ENCODE data around the gene PPFIA1.
"Not testable (repeated sequence)": the region's sequence is repeated elsewhere in the genome, so short reads cannot be mapped to it uniquely, and the experiment has no call there.

The PPFIA1 gene

GRCh38 chr11:70295166-70295565 is 24.7 kb downstream of the PPFIA1 start:
- in situ Hi-C loops (cut with MboI; ENCODE audit: low sequenced_read_pairs), result not testable (repeated sequence)

- in situ Hi-C loops (cut with MboI; ENCODE audit: low sequenced_read_pairs), result no loop called here
Observed at GRCh38 chr11:70296681-70297080, 26.2 kb downstream of the PPFIA1 start.

DNA sequence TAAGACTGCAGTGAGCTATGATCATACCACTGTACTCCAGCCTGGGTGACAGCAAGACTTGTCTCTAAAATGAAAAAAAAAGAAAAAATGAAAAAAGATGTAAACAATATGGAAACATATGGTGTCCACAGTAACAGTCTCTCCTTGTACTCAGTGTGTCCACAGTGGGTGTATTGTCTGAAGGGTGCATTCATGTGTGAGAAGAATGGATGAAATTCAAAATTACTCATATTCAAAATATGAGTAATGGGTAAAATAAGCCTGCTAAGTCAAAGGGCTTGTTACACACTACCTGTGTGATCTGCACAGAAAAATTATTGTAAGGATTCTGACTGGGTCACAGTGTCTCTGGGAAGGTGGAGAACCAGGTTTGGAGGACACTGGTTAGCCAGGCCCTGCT is 26.9 kb downstream of the PPFIA1 start:
- in situ Hi-C loops (cut with MboI; ENCODE audit: low sequenced_read_pairs), result no loop called here

- in situ Hi-C loops (cut with MboI; ENCODE audit: low sequenced_read_pairs), result no loop called here
Observed at GRCh38 chr11:70298243-70298915, 27.9 kb downstream of the PPFIA1 start.

DNA sequence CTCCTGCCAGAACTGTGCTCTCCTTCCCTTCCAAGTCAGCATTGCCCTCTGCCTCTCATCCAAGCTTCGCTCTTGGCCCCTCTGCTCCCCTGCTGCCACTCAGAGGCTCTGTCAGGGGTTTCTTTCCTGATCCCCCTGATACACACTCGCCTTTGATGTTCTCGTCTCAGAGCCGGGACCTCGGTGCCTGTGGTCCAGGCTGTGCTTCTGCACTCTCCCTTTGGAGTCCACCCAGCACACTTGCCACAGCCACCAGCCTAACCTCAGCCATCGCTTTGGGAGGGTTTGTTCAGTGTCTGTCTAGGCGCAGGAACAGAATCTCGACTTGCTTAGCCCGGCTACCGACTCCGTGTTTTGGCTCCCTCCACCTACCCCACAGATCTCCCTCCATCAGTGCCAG is 29.1 kb downstream of the PPFIA1 start:
- in situ Hi-C loops (cut with MboI; ENCODE audit: low sequenced_read_pairs), result no loop called here

GRCh38 chr11:70301191-70301590 is 30.7 kb downstream of the PPFIA1 start:
- in situ Hi-C loops (cut with MboI; ENCODE audit: low sequenced_read_pairs), result no loop called here

GRCh38 chr11:70301721-70302418 is 31.4 kb downstream of the PPFIA1 start:
- in situ Hi-C loops (cut with MboI; ENCODE audit: low sequenced_read_pairs), result no loop called here

GRCh38 chr11:70302419-70302752 is 31.9 kb downstream of the PPFIA1 start:
- in situ Hi-C loops (cut with MboI; ENCODE audit: low sequenced_read_pairs), result no loop called here

DNA sequence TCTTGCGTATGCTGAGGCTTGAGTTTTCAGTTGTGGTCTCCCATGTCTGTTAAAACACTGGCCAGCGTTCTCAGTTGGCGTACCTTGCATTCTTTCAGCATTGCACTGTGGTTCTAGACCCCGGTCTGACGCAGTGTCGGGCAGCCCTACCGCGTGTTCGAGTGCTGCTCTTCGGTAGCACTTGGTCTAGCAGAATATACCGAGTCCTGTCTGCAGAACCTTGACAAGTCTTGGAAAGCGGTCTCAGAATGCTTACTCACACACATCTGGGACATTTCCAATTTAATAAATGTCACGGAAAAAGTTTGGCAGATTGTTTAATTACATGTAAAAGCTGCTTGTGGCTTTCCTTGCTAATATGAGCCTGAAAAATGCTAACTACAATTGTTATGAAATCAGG is 32.6 kb downstream of the PPFIA1 start:
- in situ Hi-C loops (cut with MboI; ENCODE audit: low sequenced_read_pairs), result no loop called here

- in situ Hi-C loops (cut with MboI; ENCODE audit: low sequenced_read_pairs), result no loop called here
Observed at GRCh38 chr11:70304208-70304603, 33.7 kb downstream of the PPFIA1 start.

DNA sequence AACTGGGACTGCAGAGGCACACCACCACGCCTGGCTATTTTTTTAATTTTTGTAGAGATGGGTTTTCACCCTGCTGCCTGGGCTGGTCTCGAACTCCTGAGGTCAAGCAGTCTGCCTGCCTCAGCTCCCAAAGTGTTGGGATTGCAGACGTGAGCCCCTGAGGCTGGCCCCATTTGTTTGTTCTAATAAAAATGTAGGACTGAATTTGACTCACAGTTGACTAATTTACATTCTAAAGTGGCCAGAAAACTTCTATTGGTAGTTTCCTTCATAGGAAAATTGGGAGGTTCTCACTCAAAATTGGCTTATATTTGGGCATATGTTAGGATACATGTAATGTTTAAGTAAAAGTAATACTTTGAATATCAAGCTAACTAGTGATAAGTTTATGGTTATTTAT is 35.0 kb downstream of the PPFIA1 start:
- in situ Hi-C loops (cut with MboI; ENCODE audit: low sequenced_read_pairs), result no loop called here

- in situ Hi-C loops (cut with MboI; ENCODE audit: low sequenced_read_pairs), result no loop called here
Observed at GRCh38 chr11:70306586-70307033, 36.1 kb downstream of the PPFIA1 start.

DNA sequence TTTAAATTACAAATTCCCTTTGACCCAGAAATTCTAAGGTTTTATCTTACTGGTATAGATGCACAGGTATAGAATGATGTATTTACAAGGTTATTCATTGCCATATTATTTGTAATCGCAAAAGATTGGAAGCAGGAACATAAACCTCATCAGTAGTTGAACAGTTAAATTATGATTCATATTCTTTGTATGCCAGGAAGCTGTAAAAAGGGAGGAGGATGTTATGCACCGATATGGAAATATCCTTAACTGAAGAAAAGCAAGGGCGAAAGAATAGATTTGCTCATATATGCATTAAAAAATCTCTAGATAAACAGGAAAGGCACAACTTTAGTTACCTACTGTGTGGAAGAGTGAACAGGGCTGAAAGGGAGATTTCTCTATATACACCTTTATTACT is 36.7 kb downstream of the PPFIA1 start:
- in situ Hi-C loops (cut with MboI; ENCODE audit: low sequenced_read_pairs), result no loop called here

DNA sequence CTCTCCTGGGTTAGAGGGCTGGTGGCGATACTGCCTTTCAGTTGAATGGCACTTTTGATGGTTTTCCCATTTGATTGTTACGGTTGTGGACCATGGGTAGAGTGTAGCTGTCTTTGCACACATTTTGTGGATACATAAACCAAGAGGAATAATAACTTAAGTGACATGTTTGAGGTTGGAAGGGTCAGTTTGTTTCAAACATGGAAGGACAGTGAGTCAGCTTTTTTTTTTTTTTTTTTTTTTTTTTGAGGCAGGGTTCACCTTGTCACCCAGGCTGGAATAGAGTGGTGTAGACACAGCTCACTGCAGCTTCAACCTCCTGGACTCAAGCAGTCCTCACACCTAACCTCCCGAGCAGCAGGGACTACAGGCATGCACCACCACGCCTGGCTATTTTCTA is 41.1 kb downstream of the PPFIA1 start:
- in situ Hi-C loops (cut with MboI; ENCODE audit: low sequenced_read_pairs), result no loop called here

DNA sequence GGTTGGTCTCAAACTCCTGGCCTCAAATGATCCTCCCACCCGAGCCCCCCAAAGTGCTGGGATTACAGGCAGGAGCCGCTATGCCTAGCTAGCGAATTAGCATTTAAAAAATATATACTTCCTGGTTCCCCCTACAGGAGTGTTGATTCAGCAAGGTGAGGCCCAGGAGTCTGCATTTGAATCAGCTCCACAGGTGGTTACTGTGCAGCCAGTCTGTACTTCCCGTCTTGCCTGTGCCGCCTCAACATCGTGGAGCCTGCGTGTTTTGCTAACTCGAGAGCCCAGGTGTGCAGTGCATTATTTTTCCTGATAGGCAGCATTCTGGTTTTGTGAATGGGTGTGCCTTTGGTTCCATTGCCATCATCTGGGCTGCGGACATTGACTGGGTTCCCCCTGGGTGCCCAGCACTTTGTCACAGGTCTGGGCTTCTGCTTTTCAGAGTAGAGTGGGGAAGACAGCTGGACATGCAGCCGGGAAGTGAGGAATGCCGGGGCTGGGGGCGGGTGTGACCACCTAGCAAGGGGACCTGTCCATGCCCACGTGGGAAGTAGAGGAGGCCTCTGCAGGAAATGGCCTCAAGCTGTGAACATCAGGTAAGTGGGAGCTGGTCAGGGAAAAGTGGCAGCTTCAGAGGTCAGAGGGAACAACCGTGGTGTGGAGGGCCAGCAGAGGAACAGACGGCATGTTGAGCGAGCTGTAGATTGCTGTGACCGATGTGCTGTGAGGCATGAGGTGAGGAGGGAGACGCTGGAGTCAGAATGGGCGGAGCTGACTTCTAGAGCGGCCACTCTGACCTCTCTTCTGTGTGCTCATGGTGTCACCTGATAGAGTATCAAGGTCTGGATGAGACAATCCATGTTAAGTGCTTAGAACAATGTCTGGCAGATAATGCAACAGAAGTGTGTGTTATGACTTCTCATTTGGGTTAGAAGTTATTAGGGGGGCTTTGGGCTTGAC is 42.2 kb downstream of the PPFIA1 start:
- in situ Hi-C loops (cut with MboI; ENCODE audit: low sequenced_read_pairs), result no loop called here

- in situ Hi-C loops (cut with MboI; ENCODE audit: low sequenced_read_pairs), result no loop called here
Observed at GRCh38 chr11:70313945-70314344, 43.5 kb downstream of the PPFIA1 start.

GRCh38 chr11:70314730-70315129 is 44.2 kb downstream of the PPFIA1 start:
- in situ Hi-C loops (cut with MboI; ENCODE audit: low sequenced_read_pairs), result no loop called here

DNA sequence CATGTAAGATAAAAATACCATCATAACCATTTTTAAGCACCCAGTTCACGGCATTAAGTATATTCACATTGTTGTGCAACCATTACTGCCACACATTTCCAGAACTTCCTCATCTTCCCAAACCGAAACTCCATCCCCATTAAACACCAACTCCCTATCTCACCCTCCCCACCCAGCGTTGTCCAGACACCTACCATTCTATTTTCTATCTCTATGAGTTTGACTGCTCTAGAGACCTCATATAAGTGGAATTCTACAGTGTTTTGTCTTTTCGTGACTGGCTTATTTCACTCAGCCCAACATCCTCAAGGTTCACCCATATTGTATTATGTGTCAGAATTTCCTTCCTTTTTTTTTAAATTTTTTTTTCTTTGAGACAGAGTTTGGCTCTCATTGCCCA is 45.2 kb downstream of the PPFIA1 start:
- in situ Hi-C loops (cut with MboI; ENCODE audit: low sequenced_read_pairs), result no loop called here

DNA sequence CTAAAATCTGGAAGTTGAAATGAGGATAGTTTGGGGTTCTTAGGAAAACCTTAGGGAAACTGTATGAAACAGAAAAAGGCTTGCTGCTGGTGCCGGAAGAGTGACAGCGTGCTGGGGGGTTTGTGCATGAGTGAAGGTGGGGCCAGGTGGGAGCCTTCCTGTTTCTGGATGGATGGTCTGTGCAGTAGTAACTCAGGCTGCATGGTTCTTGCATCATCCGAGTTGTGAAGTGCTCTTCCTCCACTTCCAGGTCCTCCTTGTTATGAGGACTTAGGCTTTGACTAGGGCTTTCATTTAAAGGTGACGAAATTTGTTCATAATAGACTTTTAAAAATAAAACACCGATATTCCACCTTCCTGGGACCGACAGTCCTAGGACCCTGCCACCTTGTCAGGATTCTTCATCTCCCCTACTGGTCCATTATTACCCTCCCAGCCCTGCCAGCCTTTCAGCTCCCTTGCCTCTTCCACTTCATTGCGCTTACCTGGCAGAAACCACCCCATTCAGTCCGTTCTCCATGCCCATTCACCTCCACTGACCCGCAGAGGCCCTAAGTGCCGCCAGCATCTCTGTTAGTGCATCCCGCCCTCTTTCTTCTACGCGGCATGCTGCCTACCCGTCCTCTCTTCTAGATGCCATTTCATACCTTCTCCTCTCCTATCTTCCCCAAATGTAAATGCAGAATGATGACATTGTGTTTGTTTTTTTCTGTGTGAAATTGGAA is 47.3 kb downstream of the PPFIA1 start:
- in situ Hi-C loops (cut with MboI; ENCODE audit: low sequenced_read_pairs), result no loop called here

DNA sequence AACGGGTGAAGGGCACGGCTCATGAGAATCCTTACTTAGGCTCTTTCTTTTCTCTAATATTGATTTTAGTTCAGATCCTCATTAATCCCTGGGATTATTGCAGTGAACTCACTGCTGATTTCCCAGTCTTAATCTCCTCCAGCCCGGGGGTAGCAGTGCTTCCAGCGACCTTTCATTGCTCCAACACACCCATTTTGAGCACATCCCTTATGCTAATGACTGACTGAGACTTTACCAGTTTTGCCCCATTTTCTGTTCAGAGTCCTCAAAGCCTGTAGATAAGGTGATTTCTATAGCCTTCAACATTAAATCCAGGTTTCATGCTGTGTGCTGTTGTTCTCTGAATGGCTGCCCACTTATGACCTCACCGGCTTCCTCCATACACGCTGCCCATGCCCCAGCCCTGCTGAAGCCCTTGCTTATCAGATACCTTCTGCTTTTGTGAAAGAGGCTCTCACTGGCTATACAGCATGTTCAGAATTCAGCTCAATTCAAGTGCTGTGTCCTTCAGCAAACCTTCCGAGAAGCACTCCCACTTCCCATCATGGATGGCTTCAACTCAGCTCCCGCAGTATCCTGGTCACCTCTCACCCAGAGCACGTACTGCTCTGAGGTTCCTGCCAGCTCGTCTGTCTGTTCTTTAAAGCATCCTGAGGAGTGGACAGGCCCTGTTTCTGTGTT is 49.0 kb downstream of the PPFIA1 start:
- in situ Hi-C loops (cut with MboI; ENCODE audit: low sequenced_read_pairs), result no loop called here
